Osteoblast (primary cell): Measurements from ENCODE around the gene PLAAT4. TPM values are rescaled to one million over a fixed set of nuclear protein-coding genes. Genes with fewer than 3 reads are reported as not detected.
A peak's percentile ranks its signal among the peaks of the same experiment; 100 is the strongest.

Source experiments
- DNase-seq: peaks from one replicate; pipeline ENCODE4 v3.0.0; 2011; ENCODE audit warnings: low spot score, mixed read lengths; ENCODE audit not compliant: insufficient read length; ENCODE audit errors: missing footprints
- H2AFZ ChIP-seq: 2 replicates; pipeline ENCODE4 v1.6.0; 2011; ENCODE audit warnings: mild to moderate bottlenecking, low read length
- H3K27ac ChIP-seq: 2 replicates; pipeline ENCODE4 v1.5.1; 2011; ENCODE audit warnings: mild to moderate bottlenecking, low read depth, low read length, moderate library complexity
- H3K27me3 ChIP-seq: 2 replicates; pipeline ENCODE4 v1.6.0; 2012; ENCODE audit warnings: mild to moderate bottlenecking, control low read depth, inconsistent platforms, low read length, moderate library complexity; ENCODE audit not compliant: insufficient read depth
- H3K36me3 ChIP-seq: 2 replicates; pipeline ENCODE4 v1.5.1; 2011; ENCODE audit warnings: mild to moderate bottlenecking, low read length, control low read depth, moderate library complexity; ENCODE audit not compliant: insufficient read depth
- H3K4me1 ChIP-seq: 2 replicates; pipeline ENCODE4 v1.5.1; 2011; ENCODE audit warnings: mild to moderate bottlenecking, low read length, control low read depth, moderate library complexity; ENCODE audit not compliant: insufficient read depth
- H3K4me2 ChIP-seq: 2 replicates; pipeline ENCODE4 v1.6.0; 2011; ENCODE audit warnings: mild to moderate bottlenecking, low read length; ENCODE audit not compliant: insufficient read depth
- H3K4me3 ChIP-seq: fragments of 200-600 bp; sonication (generic); 3 replicates; pipeline ENCODE4 v1.5.1; 2012; ENCODE audit warnings: mild to moderate bottlenecking, low read length, inconsistent platforms; ENCODE audit not compliant: insufficient read depth
- H3K79me2 ChIP-seq: 2 replicates; pipeline ENCODE4 v1.6.0; 2012; ENCODE audit warnings: mild to moderate bottlenecking, low read length, control low read depth, inconsistent platforms; ENCODE audit not compliant: insufficient read depth
- H3K9me3 ChIP-seq: 2 replicates; pipeline ENCODE4 v1.5.1; 2011; ENCODE audit warnings: low read depth, low read length, control low read depth
- H4K20me1 ChIP-seq: 2 replicates; pipeline ENCODE4 v1.6.0; 2012; ENCODE audit warnings: mild to moderate bottlenecking, low read length, control low read depth; ENCODE audit not compliant: insufficient read depth
- total RNA-seq: library from RNA; depleted of rRNA; stranded (reverse); fragments of >200 nt; gene quantifications from 2 replicates; pipeline ENCODE4 v1.2.3, GENCODE V29; 2012
- TF ChIP-seq, protein P1 (sequence below): IDR thresholded peaks from 2 replicates; pipeline ENCODE4 v1.5.1; 2011; ENCODE audit warnings: mild to moderate bottlenecking, low read depth, low read length, moderate library complexity; ENCODE audit errors: extremely low read depth

PLAAT4 gene
- total RNA-seq, 1 donor, result 26.1 TPM

DNA sequence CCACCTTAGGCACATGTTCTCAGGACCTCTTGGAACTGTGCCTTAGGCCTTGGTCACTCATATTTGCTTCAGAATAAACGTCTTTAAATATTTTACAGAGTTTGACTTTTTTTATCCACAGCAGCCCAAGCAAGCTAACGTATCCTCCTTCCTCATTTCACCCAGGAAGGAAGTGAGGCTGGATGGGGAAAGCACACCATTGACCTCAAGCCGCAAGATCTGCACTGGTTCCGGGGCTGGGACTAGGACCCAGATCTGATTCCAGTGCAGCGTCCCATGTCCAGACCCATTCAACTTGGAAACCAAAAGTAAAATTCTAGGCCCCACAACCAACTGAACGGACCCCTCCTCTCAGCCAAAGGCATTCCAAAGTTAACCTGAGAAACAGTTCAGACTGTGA is 33.1 kb upstream of the PLAAT4 start:
- Histone ChIP-seq H3K36me3 (no peaks in the 10 kb centered on the region), H3K4me2 (no peak overlapping the region), H3K27me3 (no peaks in the 10 kb centered on the region), H3K79me2 (no peaks in the 10 kb centered on the region), H4K20me1 (no peaks in the 10 kb centered on the region), H2AFZ (no peak overlapping the region), H3K9me3 (peaks cover 2% of the 10 kb centered on the region), H3K4me3 (no peak overlapping the region), H3K4me1 (no peaks in the 10 kb centered on the region), H3K27ac (no peak overlapping the region)
- TF ChIP-seq, protein P1, sequence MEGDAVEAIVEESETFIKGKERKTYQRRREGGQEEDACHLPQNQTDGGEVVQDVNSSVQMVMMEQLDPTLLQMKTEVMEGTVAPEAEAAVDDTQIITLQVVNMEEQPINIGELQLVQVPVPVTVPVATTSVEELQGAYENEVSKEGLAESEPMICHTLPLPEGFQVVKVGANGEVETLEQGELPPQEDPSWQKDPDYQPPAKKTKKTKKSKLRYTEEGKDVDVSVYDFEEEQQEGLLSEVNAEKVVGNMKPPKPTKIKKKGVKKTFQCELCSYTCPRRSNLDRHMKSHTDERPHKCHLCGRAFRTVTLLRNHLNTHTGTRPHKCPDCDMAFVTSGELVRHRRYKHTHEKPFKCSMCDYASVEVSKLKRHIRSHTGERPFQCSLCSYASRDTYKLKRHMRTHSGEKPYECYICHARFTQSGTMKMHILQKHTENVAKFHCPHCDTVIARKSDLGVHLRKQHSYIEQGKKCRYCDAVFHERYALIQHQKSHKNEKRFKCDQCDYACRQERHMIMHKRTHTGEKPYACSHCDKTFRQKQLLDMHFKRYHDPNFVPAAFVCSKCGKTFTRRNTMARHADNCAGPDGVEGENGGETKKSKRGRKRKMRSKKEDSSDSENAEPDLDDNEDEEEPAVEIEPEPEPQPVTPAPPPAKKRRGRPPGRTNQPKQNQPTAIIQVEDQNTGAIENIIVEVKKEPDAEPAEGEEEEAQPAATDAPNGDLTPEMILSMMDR, result no peak
- no peak for DNase-seq

DNA sequence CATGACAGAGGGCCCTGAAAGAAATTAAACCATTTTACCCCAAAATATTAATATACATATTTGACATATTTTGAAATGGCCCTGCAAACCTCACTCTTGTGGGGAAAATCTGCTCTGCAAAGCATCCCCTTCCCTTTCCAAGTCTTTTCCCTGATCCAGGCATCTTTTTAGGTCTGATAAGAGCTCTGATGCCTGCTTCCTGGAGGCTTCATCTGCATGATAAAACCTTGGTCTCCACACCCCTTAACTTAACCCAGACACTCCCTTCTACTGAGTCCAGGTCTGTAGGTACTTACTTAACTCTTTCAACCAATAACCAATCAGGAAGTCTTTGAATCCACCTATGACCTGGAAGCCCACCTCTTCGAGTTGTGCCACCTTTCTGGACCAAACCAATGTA is 32.6 kb upstream of the PLAAT4 start:
- Histone ChIP-seq H3K9me3 (peaks cover 2% of the 10 kb centered on the region), H3K36me3 (no peaks in the 10 kb centered on the region), H3K27ac (no peak overlapping the region), H3K79me2 (no peaks in the 10 kb centered on the region), H4K20me1 (no peaks in the 10 kb centered on the region), H3K27me3 (peaks cover 2% of the 10 kb centered on the region), H2AFZ (no peak overlapping the region), H3K4me3 (no peak overlapping the region), H3K4me1 (no peaks in the 10 kb centered on the region), H3K4me2 (no peak overlapping the region)
- no peak for DNase-seq
- TF ChIP-seq, protein P1, result no peak

DNA sequence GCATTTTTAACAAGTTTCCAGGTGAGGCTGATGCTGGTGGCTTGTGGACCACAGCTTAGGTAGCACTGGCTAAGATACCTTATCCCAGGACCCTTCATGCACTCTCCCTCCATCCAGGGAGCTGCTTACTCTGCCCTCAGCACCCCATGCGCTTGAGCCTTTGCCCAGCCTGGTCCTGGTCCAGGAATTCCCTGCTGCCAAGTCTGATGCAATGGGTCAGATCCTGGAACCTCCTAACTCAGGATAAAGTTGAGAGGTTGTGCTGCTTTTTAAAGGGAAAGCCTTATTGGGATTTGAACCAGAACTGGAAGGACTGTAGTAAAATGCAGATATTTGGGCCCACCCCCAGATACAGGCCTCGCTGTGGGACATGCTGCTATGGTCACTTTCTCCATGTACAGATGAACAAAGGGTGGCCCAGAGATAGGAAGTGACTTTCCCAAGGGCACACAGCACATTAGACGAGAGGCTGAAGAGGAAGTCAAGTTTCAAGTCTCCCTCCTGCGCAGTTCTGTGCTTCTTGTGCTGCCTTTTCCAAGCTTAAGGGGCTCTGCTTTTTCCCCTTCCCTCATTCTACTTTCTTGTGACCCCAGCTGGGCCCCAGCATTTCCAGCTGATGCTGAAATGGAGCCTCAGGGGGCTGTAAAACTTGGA is 31.5 kb upstream of the PLAAT4 start:
- Histone ChIP-seq H3K79me2 (no peaks in the 10 kb centered on the region), H3K9me3 (no peaks in the 10 kb centered on the region), H3K4me2 (no peak overlapping the region), H3K4me3 (no peak overlapping the region), H3K36me3 (no peaks in the 10 kb centered on the region), H3K27me3 (peaks cover 6% of the 10 kb centered on the region), H3K4me1 (no peaks in the 10 kb centered on the region), H3K27ac (no peak overlapping the region), H4K20me1 (no peaks in the 10 kb centered on the region), H2AFZ (no peak overlapping the region)
- TF ChIP-seq, protein P1, result no peak
- no peak for DNase-seq

DNA sequence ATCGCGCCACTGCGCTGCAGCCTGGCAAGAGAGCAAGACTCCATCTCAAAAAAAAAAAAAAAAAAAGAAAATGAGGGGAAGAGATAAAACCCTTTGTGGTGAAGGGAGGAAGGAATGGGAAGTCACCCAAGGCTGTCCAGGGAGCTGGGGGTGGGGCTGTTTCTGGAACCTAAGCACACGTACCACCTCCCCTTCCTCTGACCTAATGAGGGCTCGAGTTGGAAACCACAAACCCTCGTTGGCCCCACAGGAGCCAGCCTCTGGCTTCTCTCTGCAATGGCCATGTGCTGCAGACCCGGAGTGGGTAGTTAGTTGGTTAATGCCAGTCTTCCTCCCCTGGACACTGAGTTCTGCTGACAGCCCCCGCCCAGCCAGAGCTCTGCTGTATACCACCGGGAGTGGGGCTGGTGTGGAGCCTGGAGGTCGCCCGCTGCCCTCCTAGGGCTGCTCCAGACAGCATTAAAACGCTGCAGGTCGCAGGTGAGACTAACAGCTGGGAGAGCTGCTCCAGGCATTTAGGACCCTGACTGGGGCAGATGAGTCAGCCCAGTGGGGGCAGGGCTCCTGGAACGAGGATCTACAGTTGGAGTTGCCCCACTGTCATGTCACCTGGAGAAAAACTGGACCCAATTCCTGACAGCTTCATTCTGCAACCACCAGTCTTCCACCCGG is 30.6 kb upstream of the PLAAT4 start, which contains the start of gene LGALS12:
TSS of gene LGALS12 (plus strand) at position 228 of the 672 bp plus-strand sequence. CDS start at position 603, 375 bp downstream.
- no peaks in the 10 kb centered on the region for H4K20me1 ChIP-seq
- DNase-seq, result no peak
- no peak within 1 kb of the TSS for H3K27ac ChIP-seq
- no peaks in the 10 kb centered on the region for H3K9me3 ChIP-seq
- no peaks in the 10 kb centered on the region for H3K79me2 ChIP-seq
- no peak within 1 kb of the TSS for H3K4me2 ChIP-seq
- H3K4me3 ChIP-seq, result no peak within 1 kb of the TSS
- H3K36me3 ChIP-seq, result no peaks in the 10 kb centered on the region
- H3K27me3 ChIP-seq, result peaks cover 6% of the 10 kb centered on the region
- H3K4me1 ChIP-seq, result peaks cover 7% of the 10 kb centered on the region
- TF ChIP-seq, protein P1, result no peak
- H2AFZ ChIP-seq, result peak within 1 kb of the TSS; percentile 47
